SK-N-SH treated with all-trans-retinoic acid at 6 μM for 48 hours (cell line): ENCODE results near the gene BCAS4.

ENCODE experiments used
- ATAC-seq: fragments of 200-7000 bp; cut with Tn5 transposase; 3 replicates; pipeline ENCODE4 v1.9.1; 2020; ENCODE audit warnings: mild to moderate bottlenecking, moderate library complexity
- ARNTL ChIP-seq: fragments of 450-650 bp; formaldehyde crosslinking; IDR thresholded peaks from 2 replicates; pipeline ENCODE4 v1.5.0; 2020; ENCODE audit warnings: low read depth, mild to moderate bottlenecking, moderate library complexity, borderline replicate concordance
- BACH2 ChIP-seq: fragments of 250-450 bp; sonication (Bioruptor Pico); IDR thresholded peaks from 2 replicates; pipeline ENCODE4 v1.9.0; 2021; ENCODE audit warnings: mild to moderate bottlenecking, borderline replicate concordance
- CSDC2 ChIP-seq: fragments of 250-450 bp; sonication (Bioruptor Pico); IDR thresholded peaks from 2 replicates; pipeline ENCODE4 v1.5.0; 2020; ENCODE audit warnings: mild to moderate bottlenecking, moderate library complexity
- CSRNP3 ChIP-seq: fragments of 250-450 bp; sonication (Bioruptor Pico); IDR thresholded peaks from 2 replicates; pipeline ENCODE4 v1.5.1; 2021; ENCODE audit warnings: mild to moderate bottlenecking, moderate library complexity
- GLIS3 ChIP-seq: fragments of 250-450 bp; sonication (Bioruptor Pico); IDR thresholded peaks from 2 replicates; pipeline ENCODE4 v1.5.0; 2020; ENCODE audit warnings: mild to moderate bottlenecking, moderate library complexity
- ISL1 ChIP-seq: fragments of 250-450 bp; sonication (Bioruptor Pico); IDR thresholded peaks from 2 replicates; pipeline ENCODE4 v2.1.2; 2022; ENCODE audit warnings: mild to moderate bottlenecking, moderate library complexity
- PATZ1 ChIP-seq: fragments of 250-450 bp; sonication (Bioruptor Pico); IDR thresholded peaks from 2 replicates; pipeline ENCODE4 v1.8.0; 2020; ENCODE audit warnings: mild to moderate bottlenecking, moderate library complexity, borderline replicate concordance
- RARB ChIP-seq: fragments of 250-450 bp; sonication (Bioruptor Pico); IDR thresholded peaks from 2 replicates; pipeline ENCODE4 v1.8.0; 2021; ENCODE audit warnings: mild to moderate bottlenecking, moderate library complexity
- TCF4 ChIP-seq: fragments of 250-450 bp; sonication (Bioruptor Pico); IDR thresholded peaks from 2 replicates; pipeline ENCODE4 v1.8.0; 2021; ENCODE audit warnings: mild to moderate bottlenecking, moderate library complexity, borderline replicate concordance
- TOX ChIP-seq: fragments of 250-450 bp; sonication (Bioruptor Pico); IDR thresholded peaks from 2 replicates; pipeline ENCODE4 v1.8.0; 2021; ENCODE audit warnings: mild to moderate bottlenecking, moderate library complexity, borderline replicate concordance
- ZC3H10 ChIP-seq: fragments of 250-450 bp; sonication (Bioruptor Pico); IDR thresholded peaks from 2 replicates; pipeline ENCODE4 v1.5.1; 2021; ENCODE audit warnings: mild to moderate bottlenecking, moderate library complexity
- ZFP30 ChIP-seq: fragments of 450-650 bp; formaldehyde crosslinking; IDR thresholded peaks from 2 replicates; pipeline ENCODE4 v1.5.0; 2022; ENCODE audit warnings: mild to moderate bottlenecking, moderate library complexity
- ZNF565 ChIP-seq: fragments of 450-650 bp; formaldehyde crosslinking; conservative IDR thresholded peaks from 2 replicates; pipeline ENCODE4 v1.5.0; 2020; ENCODE audit warnings: low read depth, mild to moderate bottlenecking, moderate library complexity
- TF ChIP-seq, protein P1 (sequence below): fragments of 250-450 bp; sonication (Bioruptor Pico); IDR thresholded peaks from 2 replicates; pipeline ENCODE4 v1.5.0; 2020; ENCODE audit warnings: mild to moderate bottlenecking, moderate library complexity

Gene BCAS4

DNA sequence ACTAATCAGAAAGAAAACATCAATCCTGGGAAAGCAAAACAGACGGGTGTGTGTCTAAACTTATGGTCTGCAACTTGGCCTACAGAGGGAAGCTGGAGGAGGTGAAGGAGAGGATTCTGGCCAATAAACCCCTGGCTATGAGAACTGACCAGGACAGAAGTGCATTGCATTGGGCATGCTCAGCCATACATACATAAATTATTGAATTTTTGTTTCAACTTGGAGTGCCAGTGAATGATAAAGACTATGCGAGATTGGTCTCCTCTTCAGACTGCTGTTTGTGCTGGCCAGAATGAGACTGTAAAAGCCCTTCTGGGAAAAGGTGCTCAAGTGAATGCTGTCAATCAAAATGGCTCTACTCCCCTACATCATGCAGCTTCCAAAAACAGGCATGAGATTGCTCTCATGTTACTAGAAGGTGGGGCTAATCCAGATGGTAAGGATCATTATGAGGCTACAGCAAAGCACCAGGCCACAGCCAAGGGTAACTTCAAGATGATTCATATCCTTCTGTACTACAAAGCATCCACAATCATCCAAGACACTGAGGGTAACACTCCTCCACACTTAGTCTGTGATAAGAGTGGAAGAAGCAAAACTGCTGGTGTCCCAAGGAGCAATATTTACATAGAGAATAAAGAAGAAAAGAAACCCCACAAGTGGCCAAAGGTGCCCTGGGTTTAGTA, 119.0 kb downstream of the BCAS4 start (continued):
- TF ChIP-seq CSRNP3 (CRISPR knock-in tag) (no peak), CSDC2 (CRISPR knock-in tag) (no peak), ZFP30 (no peak)
- TF ChIP-seq, all 23 proteins: peak for 0

DNA sequence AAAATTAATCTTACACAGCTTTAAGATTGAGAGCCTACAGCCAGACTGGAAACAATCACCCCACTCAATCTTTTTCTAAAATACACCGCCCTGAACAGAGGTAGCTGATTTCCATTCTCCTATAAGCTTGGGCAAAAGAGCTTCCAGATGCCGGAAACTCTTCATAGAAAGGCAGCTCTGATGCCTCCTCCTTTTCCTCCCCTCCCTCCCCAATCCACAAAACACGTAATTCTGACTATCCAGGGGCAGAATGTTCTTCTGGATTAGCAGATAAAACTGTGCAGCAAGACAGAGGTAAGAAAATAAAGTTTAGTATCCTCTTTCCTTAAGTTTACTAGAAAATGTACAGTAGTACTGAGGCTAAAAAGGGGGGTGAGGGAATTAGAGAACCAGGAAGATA, 120.6 kb downstream of the BCAS4 start:
- no peak for TF ChIP-seq PATZ1 (CRISPR knock-in tag)
- no peak for TF ChIP-seq ZFP30
- no peak for TF ChIP-seq ARNTL (CRISPR knock-in tag)
- ATAC-seq: peak; percentile 45

GRCh38 chr20:50916257-50916656, 121.4 kb downstream of the BCAS4 start:
- TF ChIP-seq, protein P1, sequence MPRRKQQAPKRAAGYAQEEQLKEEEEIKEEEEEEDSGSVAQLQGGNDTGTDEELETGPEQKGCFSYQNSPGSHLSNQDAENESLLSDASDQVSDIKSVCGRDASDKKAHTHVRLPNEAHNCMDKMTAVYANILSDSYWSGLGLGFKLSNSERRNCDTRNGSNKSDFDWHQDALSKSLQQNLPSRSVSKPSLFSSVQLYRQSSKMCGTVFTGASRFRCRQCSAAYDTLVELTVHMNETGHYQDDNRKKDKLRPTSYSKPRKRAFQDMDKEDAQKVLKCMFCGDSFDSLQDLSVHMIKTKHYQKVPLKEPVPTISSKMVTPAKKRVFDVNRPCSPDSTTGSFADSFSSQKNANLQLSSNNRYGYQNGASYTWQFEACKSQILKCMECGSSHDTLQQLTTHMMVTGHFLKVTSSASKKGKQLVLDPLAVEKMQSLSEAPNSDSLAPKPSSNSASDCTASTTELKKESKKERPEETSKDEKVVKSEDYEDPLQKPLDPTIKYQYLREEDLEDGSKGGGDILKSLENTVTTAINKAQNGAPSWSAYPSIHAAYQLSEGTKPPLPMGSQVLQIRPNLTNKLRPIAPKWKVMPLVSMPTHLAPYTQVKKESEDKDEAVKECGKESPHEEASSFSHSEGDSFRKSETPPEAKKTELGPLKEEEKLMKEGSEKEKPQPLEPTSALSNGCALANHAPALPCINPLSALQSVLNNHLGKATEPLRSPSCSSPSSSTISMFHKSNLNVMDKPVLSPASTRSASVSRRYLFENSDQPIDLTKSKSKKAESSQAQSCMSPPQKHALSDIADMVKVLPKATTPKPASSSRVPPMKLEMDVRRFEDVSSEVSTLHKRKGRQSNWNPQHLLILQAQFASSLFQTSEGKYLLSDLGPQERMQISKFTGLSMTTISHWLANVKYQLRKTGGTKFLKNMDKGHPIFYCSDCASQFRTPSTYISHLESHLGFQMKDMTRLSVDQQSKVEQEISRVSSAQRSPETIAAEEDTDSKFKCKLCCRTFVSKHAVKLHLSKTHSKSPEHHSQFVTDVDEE (CRISPR knock-in tag): no peak
- TF ChIP-seq GLIS3 (CRISPR knock-in tag): no peak
- no peak for TF ChIP-seq PATZ1 (CRISPR knock-in tag)
- no peak for TF ChIP-seq RARB (CRISPR knock-in tag)
- TF ChIP-seq CSRNP3 (CRISPR knock-in tag): no peak
- ATAC-seq: peak; percentile 40

DNA sequence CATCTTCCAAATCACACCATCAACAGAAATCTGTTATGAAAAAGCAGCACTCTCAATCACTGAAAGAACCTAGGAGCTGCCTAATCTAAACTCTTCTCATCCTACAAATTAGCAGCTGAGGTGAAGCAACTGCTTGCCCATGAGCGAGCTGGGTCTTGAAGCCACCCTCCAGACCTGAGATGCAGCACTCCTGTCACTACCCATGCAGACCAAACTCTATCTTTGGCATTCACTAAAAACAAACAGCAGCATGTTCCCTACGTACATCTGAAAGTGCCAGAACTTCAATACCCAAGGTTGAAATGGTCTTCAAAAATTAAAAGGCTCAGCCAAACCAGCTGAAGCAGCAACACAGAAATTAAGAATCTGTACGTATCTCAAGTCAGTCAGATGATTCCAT, 122.1 kb downstream of the BCAS4 start:
- ATAC-seq: no peak
- TF ChIP-seq TOX (no peak), TCF4 (no peak), ZNF565 (CRISPR knock-in tag) (no peak), RARB (CRISPR knock-in tag) (no peak), ISL1 (CRISPR knock-in tag) (no peak), ZC3H10 (CRISPR knock-in tag) (no peak), BACH2 (CRISPR knock-in tag) (no peak)
- TF ChIP-seq, protein P1 (CRISPR knock-in tag): no peak
- TF ChIP-seq, all 23 proteins: peak for 0
